IPS DF 19.7 (cell line): ENCODE data around the gene CSTPP1.

Experiments used
- DNase-seq: peaks from one replicate; pipeline ENCODE4 v3.0.0-alpha.2; 2013; ENCODE audit warnings: low read depth, low spot score

Gene CSTPP1

GRCh38 chr11:46936138-46937110 lies at the start of gene CSTPP1:
TSS of gene CSTPP1 (plus strand) at chr11:46936761. CDS start at chr11:46936806, 45 bp downstream.
- DNase-seq = peak; percentile 85

GRCh38 chr11:46888636-46889035 lies 47.9 kb upstream of the CSTPP1 start:
- no peak for DNase-seq

GRCh38 chr11:46889251-46889650 lies 47.3 kb upstream of the CSTPP1 start:
- no peak for DNase-seq

- DNase-seq = no peak
Observed at GRCh38 chr11:46889689-46890475, 46.7 kb upstream of the CSTPP1 start.

DNA sequence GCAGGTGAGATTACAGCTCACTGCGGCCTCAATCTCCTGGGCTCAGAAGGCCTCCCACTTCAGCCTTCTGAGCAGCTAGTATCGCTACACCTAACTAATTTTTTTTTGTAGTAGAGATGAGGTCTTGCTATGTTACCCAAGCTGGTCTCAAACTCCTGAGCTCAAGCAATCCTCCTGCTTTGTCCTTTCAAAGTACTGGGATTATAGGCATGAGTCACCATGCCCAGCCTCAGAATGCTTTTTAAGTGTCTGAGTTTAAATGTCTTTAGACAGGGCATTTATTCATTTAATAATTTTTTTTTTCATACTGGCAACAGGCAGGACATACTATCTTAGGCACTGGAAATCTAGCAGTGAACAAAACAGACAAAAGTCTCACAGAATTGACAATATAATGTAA lies 45.9 kb upstream of the CSTPP1 start:
- no peak for DNase-seq

- no peak for DNase-seq
Observed at GRCh38 chr11:46892109-46892508, 44.5 kb upstream of the CSTPP1 start.

GRCh38 chr11:46892838-46893237 lies 43.7 kb upstream of the CSTPP1 start:
- DNase-seq = no peak

- no peak for DNase-seq
Observed at GRCh38 chr11:46894506-46894905, 42.1 kb upstream of the CSTPP1 start.

DNA sequence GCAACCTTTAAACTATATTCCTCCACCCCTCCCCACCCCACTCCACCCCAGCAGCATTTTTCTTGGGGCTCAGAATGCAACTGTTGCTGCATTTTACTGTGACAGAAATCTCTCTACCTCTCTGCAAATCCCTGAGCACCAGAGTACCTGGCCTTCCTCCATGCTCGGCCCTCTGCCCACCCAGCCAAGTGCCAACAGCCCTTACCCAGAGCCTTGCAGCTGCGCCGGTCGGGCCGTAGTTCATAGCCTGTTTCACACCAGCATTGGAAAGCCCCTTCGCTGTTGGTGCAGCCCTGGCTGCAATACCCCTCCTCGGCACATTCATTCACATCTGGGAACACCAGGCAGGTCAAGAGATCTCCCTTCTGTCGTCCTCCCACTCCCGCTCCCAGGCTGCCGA lies 41.6 kb upstream of the CSTPP1 start:
- no peak for DNase-seq

- DNase-seq = no peak
Observed at GRCh38 chr11:46895821-46896220, 40.7 kb upstream of the CSTPP1 start.

DNA sequence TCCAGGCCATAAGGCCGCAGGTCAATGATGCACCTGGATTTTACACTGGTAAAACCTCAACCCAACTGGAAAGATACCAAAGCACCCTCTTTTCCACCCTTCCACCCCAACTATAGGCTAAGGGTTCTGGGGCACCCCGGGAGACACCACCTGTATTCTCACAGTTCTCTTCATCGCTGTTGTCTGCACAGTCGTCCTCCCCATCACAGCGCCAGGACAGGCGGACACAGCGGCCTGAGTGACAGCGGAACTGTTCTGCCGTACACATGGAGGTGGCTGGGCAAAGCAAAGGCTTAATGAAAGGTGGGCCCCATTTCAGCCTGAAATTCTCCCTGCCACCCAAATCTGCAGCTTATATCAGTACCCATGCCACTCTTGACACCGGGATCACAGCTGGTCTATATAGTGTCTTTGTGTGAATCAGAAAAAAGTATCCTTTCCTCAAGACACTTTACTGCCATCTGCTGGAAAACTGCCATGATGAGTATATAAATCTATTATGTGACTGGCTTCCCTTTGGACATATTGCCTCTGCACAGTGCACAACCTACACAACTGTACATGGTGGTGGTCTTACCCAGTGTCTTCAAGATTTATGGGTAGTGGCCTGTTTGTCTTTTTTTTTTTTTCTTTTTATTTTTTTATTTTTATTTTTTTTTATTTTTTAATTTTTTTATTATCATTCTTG lies 39.7 kb upstream of the CSTPP1 start:
- DNase-seq = no peak

DNA sequence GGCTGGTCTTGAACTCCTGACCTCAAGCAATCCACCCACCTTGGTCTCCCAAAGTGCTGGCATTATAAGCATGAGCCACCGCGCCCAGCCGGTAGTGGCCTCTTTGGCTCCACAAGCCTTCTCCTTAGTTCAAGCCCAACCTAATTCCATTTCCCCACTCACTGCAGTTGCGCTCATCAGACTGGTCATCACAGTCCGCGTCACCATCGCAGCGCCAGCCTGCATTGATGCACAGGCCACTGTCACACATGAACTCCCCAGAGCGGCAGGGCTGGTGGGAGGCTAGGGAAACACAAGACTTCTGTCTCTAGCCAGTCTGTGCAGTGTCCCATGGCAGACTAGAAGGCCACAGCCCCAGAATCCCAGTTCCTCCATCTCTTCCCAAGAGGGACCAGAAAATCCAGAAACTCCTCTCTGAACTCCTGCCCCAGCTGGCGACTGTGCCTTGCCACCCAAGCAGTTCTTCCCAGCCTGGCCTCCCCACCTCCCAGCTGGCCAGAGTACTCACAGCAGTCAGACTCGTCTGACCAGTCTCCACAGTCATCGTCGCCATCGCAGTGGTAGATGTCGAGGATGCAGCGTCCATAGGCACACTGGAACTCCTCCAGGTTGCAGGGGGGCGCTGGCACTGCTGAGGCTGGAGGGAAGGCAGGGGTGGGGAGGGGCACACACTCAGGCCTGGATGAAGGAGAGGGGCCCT lies 38.0 kb upstream of the CSTPP1 start:
- DNase-seq = no peak

- DNase-seq = no peak
Observed at GRCh38 chr11:46899501-46900025, 37.0 kb upstream of the CSTPP1 start.

DNA sequence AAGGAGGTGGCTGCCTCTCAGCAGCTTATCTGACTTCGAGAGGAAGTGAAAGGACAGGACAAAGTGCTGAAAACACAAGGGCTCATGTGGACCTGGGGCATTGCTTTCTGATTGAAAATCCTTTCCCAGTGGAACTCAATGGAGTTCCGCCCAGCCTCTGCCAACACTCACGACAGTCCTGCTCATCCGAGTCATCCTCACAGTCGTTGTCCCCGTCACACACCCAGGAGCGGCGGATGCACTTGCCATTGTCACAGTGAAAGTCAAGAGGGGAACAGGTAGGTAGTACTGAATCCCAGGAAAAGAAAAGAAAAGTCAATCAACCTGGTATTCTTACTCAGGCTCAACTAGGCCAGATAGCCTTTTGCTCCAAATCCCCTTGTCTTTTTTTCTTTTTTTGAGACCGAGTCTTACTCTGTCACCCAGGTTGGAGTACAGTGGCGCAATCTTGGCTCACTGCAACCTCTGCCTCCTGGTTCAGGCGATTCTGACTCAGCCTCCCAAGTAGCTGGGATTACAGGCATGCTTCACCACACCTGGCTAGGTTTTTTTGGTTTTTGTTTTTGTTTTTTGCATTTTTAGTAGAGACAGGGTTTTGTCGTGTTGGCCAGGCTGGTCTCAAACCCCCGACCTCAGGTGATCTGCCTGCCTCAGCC lies 36.3 kb upstream of the CSTPP1 start:
- DNase-seq = no peak

DNA sequence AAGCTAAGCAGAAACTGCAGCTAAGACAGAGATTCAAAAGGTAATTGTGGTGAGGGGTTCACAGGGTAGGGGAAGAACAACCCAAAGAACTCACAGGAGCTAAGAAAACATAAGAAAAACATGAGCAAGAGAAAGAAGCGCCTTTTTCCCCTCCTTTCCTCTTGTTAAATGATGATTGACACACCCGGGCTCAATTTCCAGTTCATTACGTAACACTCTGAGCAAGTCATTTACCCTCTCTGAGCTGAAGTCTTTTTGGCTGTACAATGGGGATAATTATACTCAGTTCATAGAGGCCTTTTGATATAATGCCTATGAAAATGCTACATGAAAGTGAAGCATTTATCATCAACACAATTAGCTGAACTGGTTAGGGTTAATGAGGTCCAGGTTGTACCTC lies 35.4 kb upstream of the CSTPP1 start:
- DNase-seq = no peak

DNA sequence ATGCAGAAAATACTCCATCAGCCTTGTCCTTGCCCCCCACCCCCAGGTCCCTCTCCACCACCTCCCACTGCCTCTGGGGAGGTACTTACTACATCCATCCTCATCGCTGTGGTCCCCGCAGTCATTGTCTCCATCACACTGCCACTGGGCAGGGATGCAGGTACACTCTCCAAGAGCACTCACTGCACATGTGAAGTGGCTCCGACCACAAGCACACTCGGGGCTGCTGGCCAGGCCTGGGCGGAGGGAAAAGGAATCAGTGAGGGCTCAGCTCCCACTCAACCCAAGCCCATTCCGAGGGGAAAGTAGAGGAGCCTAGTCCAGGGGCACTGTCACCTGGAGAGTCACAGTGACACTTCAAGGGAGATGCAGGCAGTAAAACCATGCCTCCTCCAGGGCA lies 33.9 kb upstream of the CSTPP1 start:
- DNase-seq = no peak

DNA sequence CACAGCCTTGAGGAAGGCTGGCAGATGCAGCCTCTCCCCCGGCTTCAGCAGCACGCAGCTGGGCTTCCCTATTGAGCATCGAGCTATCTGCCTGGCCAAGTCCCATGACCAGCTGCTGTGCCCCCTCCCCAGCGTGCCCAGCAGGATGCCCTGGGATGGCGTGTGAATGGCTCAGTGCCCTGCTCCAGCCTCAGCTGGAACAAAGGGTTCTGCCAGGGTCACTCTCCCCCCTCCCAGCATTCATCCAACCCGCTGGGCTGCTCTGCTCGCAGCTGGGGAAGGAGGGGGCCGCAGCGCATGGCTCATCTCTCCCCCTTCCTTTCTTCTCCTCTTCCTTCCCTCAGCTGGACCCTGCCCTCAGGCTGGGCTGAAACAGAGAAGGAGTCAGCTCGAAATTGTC lies 32.7 kb upstream of the CSTPP1 start:
- DNase-seq = no peak

DNA sequence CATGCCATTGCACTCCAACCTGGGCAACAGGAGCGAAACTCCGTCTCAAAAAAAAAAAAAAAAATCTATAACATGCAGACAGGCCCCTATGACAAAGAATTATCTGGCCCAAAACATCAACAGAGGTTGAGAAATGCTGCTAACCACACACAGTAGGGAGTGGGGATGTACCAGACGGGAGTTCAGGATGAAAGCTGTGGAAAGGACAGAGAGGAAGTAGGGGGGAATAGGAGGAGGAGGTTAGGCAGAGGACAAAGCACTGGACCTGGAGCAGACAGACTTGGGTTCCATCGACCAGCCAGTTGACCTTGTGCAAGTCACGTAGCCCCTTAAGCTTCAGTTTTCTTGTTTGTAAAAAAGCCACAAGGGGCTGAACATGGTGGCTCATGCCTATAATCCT lies 30.8 kb upstream of the CSTPP1 start:
- no peak for DNase-seq

GRCh38 chr11:46906609-46907041 lies 29.9 kb upstream of the CSTPP1 start:
- no peak for DNase-seq

DNA sequence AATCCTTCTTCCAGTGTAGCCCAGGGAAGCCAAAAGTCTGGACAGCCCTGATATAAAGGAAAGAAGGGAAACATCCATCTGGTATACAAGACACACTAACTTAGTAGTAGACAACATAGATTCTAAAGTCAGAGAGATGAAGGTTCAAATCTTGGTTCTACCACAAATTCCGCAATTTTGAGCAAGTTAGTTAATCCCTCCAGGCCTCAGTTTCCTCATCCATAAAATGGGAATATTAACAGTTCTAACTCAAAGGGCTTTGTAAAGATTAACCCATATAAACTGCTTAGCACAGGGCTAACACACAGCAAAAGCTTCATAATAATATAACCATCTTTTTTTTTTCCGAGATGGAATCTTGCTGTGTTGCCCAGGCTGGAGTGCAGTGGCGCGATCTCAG lies 29.0 kb upstream of the CSTPP1 start:
- DNase-seq = no peak
